NK-92 treated with Interleukin-12 subunit alpha and Interleukin-12 subunit beta, amount 100 ng/mL, for 24 hours (cell line): ENCODE data around the gene ARVCF.

ENCODE experiments used
- DNase-seq: peaks from one replicate; lab custom pipeline; 2025; lab: John Stamatoyannopoulos, UW

Gene ARVCF

DNA sequence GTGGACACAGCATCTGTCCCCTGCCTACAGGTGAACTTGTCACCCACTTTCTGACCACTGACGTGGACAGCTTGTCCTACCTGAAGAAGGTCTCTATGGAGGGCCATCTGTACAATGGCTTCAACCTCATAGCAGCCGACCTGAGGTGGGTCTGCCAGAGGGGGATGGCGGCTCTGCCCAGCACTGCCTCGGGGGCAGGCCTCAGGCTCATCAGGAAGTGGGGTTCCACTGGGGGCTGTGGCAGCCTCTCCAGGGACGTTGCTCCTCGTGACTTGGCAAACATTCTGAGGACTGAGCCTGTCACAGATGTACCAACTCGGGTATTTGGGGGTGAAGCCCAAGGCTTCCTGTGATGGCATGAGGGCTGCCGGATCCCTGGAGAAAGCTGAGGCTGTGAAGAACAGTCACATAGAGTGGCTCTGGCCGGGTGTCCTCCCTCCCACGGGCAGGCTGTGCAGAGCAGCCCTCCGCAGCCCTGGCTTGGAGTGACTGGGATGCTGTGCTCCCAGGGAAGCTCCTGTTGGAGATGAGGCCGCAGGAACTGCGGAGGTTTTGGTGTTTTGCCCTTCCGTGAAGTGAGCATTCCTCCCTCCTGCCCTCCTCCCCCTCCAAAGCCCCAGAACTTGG is 36.9 kb upstream of the ARVCF start:
- no peak for DNase-seq

- DNase-seq = no peak
These were observed 36.0 kb upstream of the ARVCF start for GRCh38 chr22:20052309-20053259.

DNA sequence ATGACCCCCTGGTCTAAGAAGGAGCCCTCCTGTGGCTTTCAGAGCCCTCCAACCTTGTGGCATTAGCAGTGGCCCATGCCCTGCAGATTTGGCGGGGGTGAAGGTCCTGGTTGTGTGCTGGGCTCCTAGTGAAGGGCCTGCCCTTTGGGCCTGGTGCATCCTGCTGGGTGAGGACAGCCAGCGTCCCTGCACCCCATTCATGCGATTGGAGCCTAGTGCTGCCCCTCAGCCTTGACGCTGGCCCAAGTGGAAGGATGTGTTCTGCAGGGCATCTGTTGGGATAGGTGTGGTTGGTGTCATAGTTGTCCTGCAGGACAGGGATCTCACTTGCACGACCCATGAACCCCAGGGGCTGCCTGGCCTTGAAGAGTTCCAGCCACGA is 35.3 kb upstream of the ARVCF start:
- DNase-seq = no peak

DNA sequence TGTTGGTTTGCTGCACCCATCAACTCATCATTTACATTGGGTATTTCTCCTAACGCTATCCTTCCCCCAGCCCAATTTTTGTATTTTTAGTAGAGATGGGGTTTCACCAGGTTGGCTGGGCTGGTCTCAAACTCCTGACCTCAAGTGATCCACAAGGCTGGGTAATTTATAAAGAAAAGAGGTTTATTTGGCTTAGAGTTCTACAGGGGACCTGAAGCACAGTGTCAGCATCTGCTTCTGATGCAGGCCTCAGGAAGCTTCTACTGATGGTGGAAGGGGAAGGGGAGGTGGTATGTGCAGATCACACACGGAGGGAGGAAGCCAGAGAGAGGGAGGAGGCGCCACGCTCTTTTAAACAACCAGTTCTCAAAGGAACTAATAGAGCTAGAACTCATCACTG is 30.1 kb upstream of the ARVCF start:
- no peak for DNase-seq

GRCh38 chr22:20044495-20045151 is 28.0 kb upstream of the ARVCF start:
- no peak for DNase-seq

DNA sequence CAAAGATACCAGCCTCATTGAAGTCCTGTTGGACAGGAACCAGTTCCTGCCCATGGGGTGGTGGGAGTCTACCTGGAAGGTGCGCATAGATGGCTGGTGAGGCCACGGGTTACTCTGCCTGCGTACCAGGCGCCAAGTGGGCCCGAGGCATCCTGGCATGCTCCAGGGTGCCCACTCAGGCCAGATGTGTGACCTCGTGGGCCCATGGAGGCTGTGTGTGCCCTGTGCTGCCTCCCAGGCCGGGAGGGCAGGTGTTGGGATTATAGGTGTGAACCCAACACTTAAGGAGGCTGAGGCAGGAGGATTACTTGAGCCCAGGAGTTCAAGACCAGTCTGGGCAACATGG is 27.3 kb upstream of the ARVCF start:
- no peak for DNase-seq

DNA sequence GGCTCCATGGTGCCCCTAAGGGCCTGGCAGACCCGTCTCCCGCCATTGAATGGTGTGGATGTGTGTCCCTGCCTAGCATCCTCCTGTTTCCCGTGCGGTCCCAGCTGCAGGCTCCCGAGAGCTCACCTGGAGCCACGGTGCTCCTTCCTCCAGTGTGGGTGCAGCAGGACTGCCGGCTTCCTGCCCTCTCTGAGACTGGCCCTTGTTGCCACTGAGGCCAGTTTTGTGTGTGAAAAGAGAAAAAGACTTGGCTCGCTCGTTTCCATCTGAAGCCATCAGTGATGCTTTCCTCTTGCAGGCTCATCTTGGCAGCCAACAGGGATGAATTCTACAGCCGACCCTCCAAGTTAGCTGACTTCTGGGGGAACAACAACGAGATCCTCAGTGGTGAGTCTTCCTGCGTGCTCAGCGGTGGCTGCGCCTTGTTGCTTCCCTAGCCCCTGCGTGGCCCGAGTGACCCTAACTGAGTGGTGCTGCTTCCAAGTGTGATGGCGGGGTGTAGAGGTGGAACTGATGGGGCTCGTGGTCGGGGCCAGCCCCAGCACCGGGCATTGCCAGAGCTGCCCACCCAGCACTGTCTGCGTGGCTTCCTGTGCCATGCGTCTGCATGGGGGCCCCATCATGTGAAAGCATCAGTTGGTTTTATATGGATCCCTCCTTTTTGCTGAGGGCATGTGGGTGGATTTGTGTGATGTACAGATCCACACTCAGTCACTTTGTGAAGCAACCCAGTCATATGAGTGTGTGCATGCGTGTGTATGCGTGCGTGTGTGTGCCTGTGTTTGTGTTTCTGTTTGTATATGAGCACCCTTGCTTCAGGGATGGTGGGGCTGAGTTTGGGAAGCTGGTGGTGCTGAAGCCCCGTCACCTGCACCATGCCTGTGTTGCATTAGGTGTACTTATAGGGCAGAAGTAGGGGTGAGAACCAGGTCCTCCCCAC is 26.7 kb upstream of the ARVCF start:
- no peak for DNase-seq

DNA sequence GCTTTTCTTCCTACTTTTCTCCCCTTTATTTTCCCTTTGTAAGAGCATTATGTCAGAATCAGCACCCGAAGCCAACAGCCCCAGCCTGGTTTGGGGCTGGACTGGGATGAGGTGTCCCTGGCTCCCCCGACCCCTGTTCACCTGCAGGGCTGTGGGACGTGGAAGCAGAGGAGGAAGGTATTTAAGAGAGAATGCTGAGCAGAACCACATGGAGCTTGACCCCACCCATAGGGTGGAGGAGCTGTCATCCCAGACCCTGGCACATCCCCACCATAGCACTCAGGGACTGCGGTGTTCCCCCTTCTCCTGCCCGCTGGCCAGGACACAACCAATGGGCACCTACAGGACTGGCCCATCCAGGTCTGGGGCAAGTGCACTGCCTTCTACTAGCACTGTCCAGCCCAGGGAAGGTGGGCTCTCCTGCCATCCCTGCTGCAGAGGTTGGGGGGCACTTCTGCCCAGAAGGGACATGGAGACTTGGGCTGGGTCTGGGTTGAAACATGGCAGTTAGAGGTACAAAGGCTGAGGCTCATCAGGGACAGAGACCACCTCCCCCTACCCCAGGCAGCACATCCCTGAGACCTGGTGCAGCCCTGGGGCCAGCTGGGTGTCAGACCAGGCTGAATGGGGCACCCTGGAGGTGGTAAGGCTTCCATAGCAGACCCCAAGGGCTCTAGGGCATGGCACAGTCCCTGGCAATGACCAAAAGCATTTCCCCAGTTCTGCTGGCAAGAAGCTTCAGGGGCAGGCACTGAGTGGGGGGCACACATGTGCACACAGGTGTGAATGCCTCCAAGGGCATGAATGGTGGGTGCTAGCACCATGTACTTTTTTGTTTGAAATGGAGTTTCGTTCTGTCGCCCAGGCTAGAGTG is 23.9 kb upstream of the ARVCF start:
- DNase-seq = no peak

- no peak for DNase-seq
These were observed 23.2 kb upstream of the ARVCF start for GRCh38 chr22:20039683-20040325.

- DNase-seq = no peak
These were observed 22.0 kb upstream of the ARVCF start for GRCh38 chr22:20038574-20038973.

DNA sequence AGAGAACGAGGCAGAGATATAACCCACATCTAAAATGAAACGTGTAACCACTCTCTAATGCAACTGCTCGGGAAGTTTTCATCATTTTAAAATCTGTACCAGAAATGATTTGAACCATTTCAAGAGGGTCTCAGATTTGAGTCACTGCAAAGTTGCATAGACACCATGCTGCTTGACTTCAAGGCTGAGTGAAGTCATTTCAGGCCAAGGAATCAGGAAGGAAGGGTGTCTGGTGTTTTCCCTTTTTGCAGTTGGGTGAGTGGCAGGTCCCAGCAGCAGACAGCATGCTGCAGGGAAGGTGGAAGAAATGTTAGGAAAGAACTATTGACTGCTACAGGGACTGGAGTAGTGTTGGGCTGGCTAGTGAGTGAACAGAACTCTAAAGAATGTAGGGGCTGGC is 20.8 kb upstream of the ARVCF start:
- DNase-seq = no peak

GRCh38 chr22:20036535-20037392 is 20.1 kb upstream of the ARVCF start:
- no peak for DNase-seq

DNA sequence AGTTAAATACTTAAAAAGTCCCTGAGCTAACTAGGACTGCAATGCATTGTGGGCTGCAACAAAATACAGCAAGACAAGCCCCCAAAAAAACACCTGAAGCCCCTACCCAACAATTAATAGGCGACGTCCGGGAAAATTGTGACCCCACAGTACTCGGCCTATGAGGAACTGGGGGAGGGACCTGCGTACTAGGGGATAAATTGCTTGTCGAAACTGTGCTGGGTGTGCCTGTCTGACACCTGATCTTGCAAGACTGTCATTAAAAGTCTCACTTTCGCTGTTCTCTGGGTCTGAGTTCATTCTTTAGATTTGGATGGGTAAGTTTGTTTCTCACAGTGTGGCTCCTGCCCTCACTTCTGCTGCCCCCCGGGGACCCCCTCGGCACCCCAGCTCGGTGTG is 19.5 kb upstream of the ARVCF start:
- no peak for DNase-seq

GRCh38 chr22:20035375-20036083 is 18.9 kb upstream of the ARVCF start:
- DNase-seq = no peak

GRCh38 chr22:20034143-20034542 is 17.5 kb upstream of the ARVCF start:
- no peak for DNase-seq

- no peak for DNase-seq
These were observed 16.6 kb upstream of the ARVCF start for GRCh38 chr22:20033045-20033706.

DNA sequence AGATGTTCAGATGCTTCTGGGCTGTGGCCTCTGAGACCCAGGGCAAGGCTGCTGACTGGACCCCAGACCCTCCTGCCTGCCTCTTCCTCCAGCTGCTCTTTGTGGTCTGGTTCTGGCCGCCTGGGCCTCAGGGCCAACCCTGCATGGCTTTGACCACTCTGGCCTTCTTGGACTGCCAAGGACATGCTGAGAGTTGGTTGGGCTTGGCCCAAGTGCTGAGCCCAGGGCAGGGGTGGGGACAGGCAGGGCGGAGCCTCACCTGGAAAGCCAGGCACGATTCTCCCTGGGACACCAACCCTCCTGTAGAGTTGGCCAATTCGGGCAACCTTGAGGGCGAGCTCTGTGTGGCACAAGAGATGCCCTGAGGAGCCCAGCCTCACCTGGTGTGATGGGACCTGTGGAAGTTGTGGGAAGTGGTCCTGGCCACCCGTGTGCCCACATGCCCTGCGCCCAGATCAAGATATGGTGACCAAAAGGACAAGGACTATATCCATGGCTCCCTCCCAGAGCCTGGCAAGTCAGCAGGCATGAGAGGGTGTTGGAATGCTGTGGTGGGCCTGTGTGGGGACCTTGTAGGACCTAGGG is 15.9 kb upstream of the ARVCF start:
- no peak for DNase-seq
